Neural cell (in vitro differentiated cells): Measurements from ENCODE around the gene SYT5. TPM values are rescaled to one million over a fixed set of nuclear protein-coding genes. Genes with fewer than 3 reads are reported as not detected.

Experiments used
- H2AFZ ChIP-seq: fragments of 200-600, 300-800 bp; sonication (generic), shearing (Covaris generic); 2 replicates; pipeline ENCODE4 v1.6.0; 2014; ENCODE audit warnings: low read depth, mild to moderate bottlenecking, antibody characterized with exemption, low read length, moderate library complexity
- H3F3A ChIP-seq: fragments of 200-600 bp; shearing (Covaris generic); 2 replicates; pipeline ENCODE4 v1.6.1; 2016; ENCODE audit warnings: mild to moderate bottlenecking, moderate library complexity, mixed read lengths, antibody characterized with exemption, low read length; ENCODE audit not compliant: insufficient read depth, poor library complexity, severe bottlenecking
- H3K27ac ChIP-seq: fragments of 200-600, 300-800 bp; sonication (generic), shearing (Covaris generic); 2 replicates; pipeline ENCODE4 v1.5.1; 2014; ENCODE audit warnings: mild to moderate bottlenecking, low read length, moderate library complexity
- H3K27me3 ChIP-seq: fragments of 300-800, 200-600 bp; sonication (generic), shearing (Covaris generic); 2 replicates; pipeline ENCODE4 v1.6.0; 2014; ENCODE audit warnings: mild to moderate bottlenecking, low read depth, low read length, moderate library complexity; ENCODE audit not compliant: insufficient read depth
- H3K36me3 ChIP-seq: fragments of 300-800, 200-600 bp; sonication (generic), shearing (Covaris generic); 2 replicates; pipeline ENCODE4 v1.5.1; 2014; ENCODE audit warnings: mild to moderate bottlenecking, antibody characterized with exemption, low read length, moderate library complexity; ENCODE audit not compliant: insufficient read depth
- H3K4me2 ChIP-seq: fragments of 300-800, 200-600 bp; sonication (generic), shearing (Covaris generic); 2 replicates; pipeline ENCODE4 v1.6.0; 2014; ENCODE audit warnings: mild to moderate bottlenecking, low read length
- H3K4me3 ChIP-seq: fragments of 300-800, 200-600 bp; sonication (generic), shearing (Covaris generic); 2 replicates; pipeline ENCODE4 v1.5.1; 2014; ENCODE audit warnings: mild to moderate bottlenecking, low read length, moderate library complexity
- H3K79me2 ChIP-seq: fragments of 200-600 bp; shearing (Covaris generic); replicated peaks from 2 replicates; pipeline ENCODE4 v1.6.0; 2014; ENCODE audit warnings: mild to moderate bottlenecking, low read length, moderate library complexity; ENCODE audit not compliant: insufficient read depth
- H3K9ac ChIP-seq: fragments of 300-800, 200-600 bp; sonication (generic), shearing (Covaris generic); 2 replicates; pipeline ENCODE4 v1.6.1; 2016; ENCODE audit warnings: mild to moderate bottlenecking, low read length, mixed read lengths
- H3K9me2 ChIP-seq: fragments of 200-600 bp; shearing (Covaris generic); 2 replicates; pipeline ENCODE4 v1.6.1; 2016; ENCODE audit warnings: mild to moderate bottlenecking, low read length, mixed read lengths; ENCODE audit not compliant: insufficient read depth
- H3K9me3 ChIP-seq: fragments of 200-600, 300-800 bp; sonication (generic), shearing (Covaris generic); 2 replicates; pipeline ENCODE4 v1.6.1; 2016; ENCODE audit warnings: mild to moderate bottlenecking, mixed run types, low read length, moderate library complexity, mixed read lengths
- H4K20me1 ChIP-seq: fragments of 200-600 bp; shearing (Covaris generic); 2 replicates; pipeline ENCODE4 v1.6.1; 2016; ENCODE audit warnings: mild to moderate bottlenecking, mixed run types; ENCODE audit not compliant: insufficient read depth
- EP300 ChIP-seq: fragments of 450-650 bp; conservative IDR thresholded peaks from 2 replicates; pipeline ENCODE4 v1.6.1; 2014; ENCODE audit warnings: antibody characterized with exemption, mild to moderate bottlenecking, moderate library complexity; ENCODE audit not compliant: poor library complexity, severe bottlenecking
- EZH2 ChIP-seq: fragments of 200-600, 300-800 bp; shearing (Covaris generic), sonication (generic); IDR thresholded peaks from 2 replicates; pipeline ENCODE4 v1.6.1; 2014; ENCODE audit warnings: antibody characterized with exemption, low read length, borderline replicate concordance, mild to moderate bottlenecking; ENCODE audit not compliant: insufficient read depth, poor library complexity, severe bottlenecking
- MXI1 ChIP-seq: fragments of 450-650 bp; conservative IDR thresholded peaks from 2 replicates; pipeline ENCODE4 v1.6.1; 2014; ENCODE audit warnings: antibody characterized with exemption, mild to moderate bottlenecking; ENCODE audit not compliant: poor library complexity, severe bottlenecking
- POLR2AphosphoS5 ChIP-seq: IDR thresholded peaks from 2 replicates; pipeline ENCODE4 v1.6.1; 2012
- RAD21 ChIP-seq: fragments of 450-650 bp; conservative IDR thresholded peaks from 2 replicates; pipeline ENCODE4 v1.6.1; 2014; ENCODE audit warnings: antibody characterized with exemption, mild to moderate bottlenecking, moderate library complexity
- REST ChIP-seq: IDR thresholded peaks from 2 replicates; pipeline ENCODE4 v1.6.1; 2012; ENCODE audit warnings: borderline replicate concordance
- SMC3 ChIP-seq: fragments of 450-650 bp; conservative IDR thresholded peaks from 2 replicates; pipeline ENCODE4 v1.6.1; 2014; ENCODE audit warnings: antibody characterized with exemption, mild to moderate bottlenecking, moderate library complexity; ENCODE audit not compliant: poor library complexity
- TAF1 ChIP-seq: IDR thresholded peaks from 2 replicates; pipeline ENCODE4 v1.6.1; 2012; ENCODE audit warnings: low read depth
- polyA plus RNA-seq: library from polyadenylated mRNA; depleted of rRNA; stranded (reverse); fragments of >200 nt; gene quantifications from 2 replicates; pipeline ENCODE4 v1.2.3, GENCODE V29; 2014
- TF ChIP-seq, protein P1 (sequence below): fragments of 450-650 bp; IDR thresholded peaks from 2 replicates; pipeline ENCODE4 v1.5.1; 2014; ENCODE audit warnings: antibody characterized with exemption, mild to moderate bottlenecking, moderate library complexity; ENCODE audit not compliant: poor library complexity, severe bottlenecking

SYT5 gene
- polyA plus RNA-seq, 1 donor from 2014 or later: 237 TPM

DNA sequence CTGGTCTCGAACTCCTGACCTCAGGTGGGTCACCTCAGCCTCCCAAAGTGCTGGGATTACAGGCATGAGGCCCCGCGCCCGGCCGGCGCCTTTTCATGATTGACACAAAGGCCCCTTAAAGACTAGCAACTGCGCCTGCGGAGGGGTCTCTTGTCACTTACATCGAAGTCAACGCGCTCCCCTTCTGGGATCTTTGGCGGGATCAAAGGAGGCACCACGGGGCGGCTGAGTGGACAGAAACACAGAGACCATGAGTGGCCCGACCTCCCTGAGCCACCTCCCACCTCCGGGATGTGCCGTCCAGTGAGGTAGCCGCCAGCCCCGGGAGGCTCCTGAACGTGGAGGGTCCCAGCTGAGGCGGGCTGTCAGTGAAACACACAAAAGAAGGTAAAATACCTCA, 38.4 kb downstream of the SYT5 start:
- Histone ChIP-seq H3K27ac (no peak overlapping the region), H3K4me3 (no peak overlapping the region), H3K27me3 (peaks cover 15% of the 10 kb centered on the region)

GRCh38 chr19:55137915-55138314, 42.2 kb downstream of the SYT5 start:
- H3K9me3 ChIP-seq: no peaks in the 10 kb centered on the region
- H3K27me3 ChIP-seq: no peaks in the 10 kb centered on the region
- TF ChIP-seq EZH2 (no peak), EP300 (no peak), RAD21 (no peak), MXI1 (no peak), TAF1 (no peak), POLR2AphosphoS5 (no peak), REST (no peak)
- TF ChIP-seq, protein P1, sequence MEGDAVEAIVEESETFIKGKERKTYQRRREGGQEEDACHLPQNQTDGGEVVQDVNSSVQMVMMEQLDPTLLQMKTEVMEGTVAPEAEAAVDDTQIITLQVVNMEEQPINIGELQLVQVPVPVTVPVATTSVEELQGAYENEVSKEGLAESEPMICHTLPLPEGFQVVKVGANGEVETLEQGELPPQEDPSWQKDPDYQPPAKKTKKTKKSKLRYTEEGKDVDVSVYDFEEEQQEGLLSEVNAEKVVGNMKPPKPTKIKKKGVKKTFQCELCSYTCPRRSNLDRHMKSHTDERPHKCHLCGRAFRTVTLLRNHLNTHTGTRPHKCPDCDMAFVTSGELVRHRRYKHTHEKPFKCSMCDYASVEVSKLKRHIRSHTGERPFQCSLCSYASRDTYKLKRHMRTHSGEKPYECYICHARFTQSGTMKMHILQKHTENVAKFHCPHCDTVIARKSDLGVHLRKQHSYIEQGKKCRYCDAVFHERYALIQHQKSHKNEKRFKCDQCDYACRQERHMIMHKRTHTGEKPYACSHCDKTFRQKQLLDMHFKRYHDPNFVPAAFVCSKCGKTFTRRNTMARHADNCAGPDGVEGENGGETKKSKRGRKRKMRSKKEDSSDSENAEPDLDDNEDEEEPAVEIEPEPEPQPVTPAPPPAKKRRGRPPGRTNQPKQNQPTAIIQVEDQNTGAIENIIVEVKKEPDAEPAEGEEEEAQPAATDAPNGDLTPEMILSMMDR: no peak

More for the DNA sequence above, 38.4 kb downstream of the SYT5 start:
- no peak for TF ChIP-seq RAD21
- TF ChIP-seq REST: no peak
- no peak for TF ChIP-seq SMC3
- TF ChIP-seq POLR2AphosphoS5: no peak
- no peak for TF ChIP-seq EZH2
- TF ChIP-seq EP300: no peak
- no peak for TF ChIP-seq TAF1
- TF ChIP-seq, protein P1: no peak
- TF ChIP-seq MXI1: no peak
- Histone ChIP-seq H2AFZ (no peak overlapping the region), H4K20me1 (no peaks in the 10 kb centered on the region), H3K36me3 (no peaks in the 10 kb centered on the region), H3K9me3 (no peaks in the 10 kb centered on the region), H3K79me2 (no peaks in the 10 kb centered on the region), H3K9me2 (no peaks in the 10 kb centered on the region), H3K9ac (no peak overlapping the region), H3F3A (no peaks in the 10 kb centered on the region), H3K4me2 (no peak overlapping the region)

More at GRCh38 chr19:55137915-55138314, 42.2 kb downstream of the SYT5 start:
- Histone ChIP-seq H4K20me1 (no peaks in the 10 kb centered on the region), H3K79me2 (no peaks in the 10 kb centered on the region), H3K27ac (no peak overlapping the region), H3K9ac (no peak overlapping the region), H3K4me3 (no peak overlapping the region), H3K4me2 (no peak overlapping the region), H3K9me2 (no peaks in the 10 kb centered on the region), H3F3A (no peaks in the 10 kb centered on the region), H2AFZ (no peak overlapping the region), H3K36me3 (no peaks in the 10 kb centered on the region)
